HepG2 (cell line): Measurements from ENCODE around the gene ARHGAP26. TPM values are rescaled to one million over a fixed set of nuclear protein-coding genes. Genes with fewer than 3 reads are reported as not detected.

ENCODE experiments used
- ATAC-seq: fragments of 200-7000 bp; cut with Tn5 transposase; 3 replicates; pipeline ENCODE4 v1.9.1; 2020; ENCODE audit warnings: mild to moderate bottlenecking, moderate library complexity
- BruUV-seq: library from RNA; stranded (reverse); fragments of 400-500 nt; replicated peaks from 2 replicates; lab custom pipeline; 2021; lab: Mats Ljungman, UMichigan
- CTCF ChIA-PET: fragments of 300-600 bp; formaldehyde crosslinking; extraction: SDS; loops from one replicate; lab custom pipeline; 2021; ENCODE audit warnings: low total read pairs, inconsistent platforms, low intra/inter-chr PET ratio; lab: Yijun Ruan, JAX
- POLR2A ChIA-PET: fragments of 350-600 bp; sonication (Branson Sonifier 250); formaldehyde crosslinking; loops from one replicate; lab custom pipeline; 2020; ENCODE audit warnings: antibody characterized with exemption, inconsistent platforms; lab: Yijun Ruan, JAX
- DNase-seq: peaks from one replicate; pipeline ENCODE4 v3.0.0-alpha.2; 2015; ENCODE audit warnings: low spot score
- FAIRE-seq: peaks from 3 replicates; lab custom pipeline; 2011; peaks lifted over from hg19 to GRCh38; lab: Jason Lieb, UNC
- H2AFZ ChIP-seq: one replicate; pipeline ENCODE4 v1.6.1; 2011; ENCODE audit warnings: low read length, inconsistent platforms
- H3K27ac ChIP-seq: fragments of 300-600 bp; 3 replicates; pipeline ENCODE4 v1.8.0; 2011; ENCODE audit warnings: mixed run types, mild to moderate bottlenecking, mixed read lengths, low read length, inconsistent platforms; ENCODE audit not compliant: insufficient read depth; ENCODE audit errors: extremely low read length
- H3K27me3 ChIP-seq, 2 experiments: fragments of 200-600 bp in 1 of 2; 2 replicates in 1 of 2; 3 replicates in 1 of 2; pipeline versions ENCODE4 v1.6.0 to v1.8.0; 2011; ENCODE audit warnings: low read length in 2 of 2, mild to moderate bottlenecking in 2 of 2, moderate library complexity in 2 of 2, inconsistent platforms in 1 of 2; ENCODE audit not compliant: insufficient read depth in 2 of 2, control insufficient read depth in 1 of 2
- H3K36me3 ChIP-seq, 2 experiments: fragments of 200-600 bp in 1 of 2; replicated peaks in 1 of 2; 2 replicates in 1 of 2; 3 replicates in 1 of 2; pipeline versions ENCODE4 v1.5.1 to v1.8.0; 2011; ENCODE audit warnings: low read length in 2 of 2, inconsistent platforms in 1 of 2; ENCODE audit not compliant: insufficient read depth in 2 of 2, control insufficient read depth in 1 of 2
- H3K4me1 ChIP-seq: 2 replicates; pipeline ENCODE4 v1.5.1; 2012; ENCODE audit warnings: low read length, inconsistent platforms; ENCODE audit not compliant: insufficient read depth
- H3K4me2 ChIP-seq: 2 replicates; pipeline ENCODE4 v1.6.0; 2011; ENCODE audit warnings: low read depth, low read length, inconsistent platforms
- H3K4me3 ChIP-seq, 3 experiments: fragments of 200-600 bp in 1 of 3; sonication (generic), shearing (Covaris generic) in 1 of 3; replicated peaks in 1 of 3; 2 replicates each; pipeline ENCODE4 v1.5.1; 2011 to 2016; ENCODE audit warnings: low read length in 3 of 3, inconsistent platforms in 2 of 3, low read depth in 2 of 3, mild to moderate bottlenecking in 2 of 3, control low read depth in 1 of 3, mixed read lengths in 1 of 3; ENCODE audit not compliant: insufficient read depth in 1 of 3
- H3K79me2 ChIP-seq: one replicate; pipeline ENCODE4 v1.6.1; 2011; ENCODE audit warnings: low read length, inconsistent platforms; ENCODE audit not compliant: insufficient read depth
- H3K9ac ChIP-seq: 2 replicates; pipeline ENCODE4 v1.6.0; 2011; ENCODE audit warnings: mild to moderate bottlenecking, low read depth, low read length, inconsistent platforms; ENCODE audit not compliant: insufficient read depth
- H3K9me3 ChIP-seq: 2 replicates; pipeline ENCODE4 v1.5.1; 2012; ENCODE audit warnings: mild to moderate bottlenecking, low read length
- H4K20me1 ChIP-seq: 2 replicates; pipeline ENCODE4 v1.6.0; 2011; ENCODE audit warnings: inconsistent platforms, mild to moderate bottlenecking, low read length, moderate library complexity; ENCODE audit not compliant: insufficient read depth
- ARNTL ChIP-seq: sonication (generic); formaldehyde crosslinking; IDR thresholded peaks from 2 replicates; pipeline ENCODE4 v1.4.0; 2020; ENCODE audit warnings: mild to moderate bottlenecking, missing genetic modification reagents
- EZH2 ChIP-seq: conservative IDR thresholded peaks from 2 replicates; pipeline ENCODE4 v1.6.1; 2012; ENCODE audit warnings: mild to moderate bottlenecking, low read depth, low read length, moderate library complexity
- HOXA3 ChIP-seq: sonication (generic); formaldehyde crosslinking; IDR thresholded peaks from 2 replicates; pipeline ENCODE4 v1.5.0; 2020; ENCODE audit warnings: missing genetic modification reagents
- KDM4B ChIP-seq: sonication (generic); formaldehyde crosslinking; IDR thresholded peaks from 2 replicates; pipeline ENCODE4 v1.4.0; 2020; ENCODE audit warnings: missing genetic modification reagents
- MIER3 ChIP-seq: IDR thresholded peaks from 2 replicates; pipeline ENCODE4 v1.6.1; 2016; ENCODE audit warnings: missing compliant biosample characterization, borderline replicate concordance
- RFX1 ChIP-seq: fragments of 450-650 bp; IDR thresholded peaks from 2 replicates; pipeline ENCODE4 v1.6.1; 2017
- TAF15 ChIP-seq: fragments of 200-400 bp; formaldehyde crosslinking; IDR thresholded peaks from one replicate; pipeline ENCODE4 v1.6.1; 2018; ENCODE audit warnings: mild to moderate bottlenecking, low read depth, low read length; ENCODE audit not compliant: poor library complexity, severe bottlenecking
- ZKSCAN1 ChIP-seq: fragments of 150-350 bp; IDR thresholded peaks from 2 replicates; pipeline ENCODE4 v1.6.1; 2014; ENCODE audit warnings: low read length
- ZNF30 ChIP-seq: sonication (generic); formaldehyde crosslinking; IDR thresholded peaks from 2 replicates; pipeline ENCODE4 v1.5.0; 2020; ENCODE audit warnings: mild to moderate bottlenecking, missing genetic modification reagents
- WGBS: methylation state at CpG from one replicate; pipeline ENCODE4 v1.1.6; 2017; ENCODE audit warnings: low lambda C conversion rate; 5-methylcytosine and 5-hydroxymethylcytosine counted together
- in situ Hi-C: cut with HindIII; loops from 2 replicates; pipeline ENCODE4 v1.10.0; 2017; ENCODE audit warnings: low pct_unique_long_range_greater_than_20kb; ENCODE audit not compliant: extremely low pct_ligation_motif_present
- intact Hi-C: fragments of 100-400 bp; cut with micrococcal nuclease; formaldehyde crosslinking; loops from one replicate; pipeline ENCODE4 v1.10.0; 2022; ENCODE audit not compliant: unreplicated experiment
- polyA plus RNA-seq, 8 experiments: library from polyadenylated mRNA; depleted of rRNA in 3 of 8; stranded (reverse) in 7 of 8; unstranded in 1 of 8; fragments of >200 nt; fragmentation: Illumina TruSeq in 4 of 8; extraction: Trizol in 4 of 8; gene quantifications; 2 replicates each; pipeline versions ENCODE4 v1.2.1 to v1.2.3, GENCODE V29; 2011 to 2016; ENCODE audit warnings: low read depth in 4 of 8, missing spikeins in 1 of 8, mixed read lengths in 1 of 8; ENCODE audit not compliant: insufficient read depth in 1 of 8
- total RNA-seq, 5 experiments: library from RNA; depleted of rRNA; stranded (reverse); fragments of >200 nt; fragmentation: Illumina TruSeq; extraction: Trizol; gene quantifications; 2 replicates each; pipeline ENCODE4 v1.2.3, GENCODE V29; 2016; ENCODE audit warnings: low read depth in 1 of 5
- TF ChIP-seq, protein P1 (sequence below): sonication (generic); formaldehyde crosslinking; IDR thresholded peaks from 2 replicates; pipeline ENCODE4 v1.4.0; 2020; ENCODE audit warnings: mild to moderate bottlenecking, missing genetic modification reagents
- TF ChIP-seq, protein P2 (sequence below): sonication (generic); formaldehyde crosslinking; IDR thresholded peaks from 2 replicates; pipeline ENCODE4 v1.9.0; 2022; ENCODE audit warnings: low read depth, missing genetic modification reagents

ARHGAP26 gene
- total and polyA plus RNA-seq, 2 of the 13 experiments (the other 11 are each of a cell fraction or from before 2014, with no cell fraction given): 9.6 to 18.2 TPM

DNA sequence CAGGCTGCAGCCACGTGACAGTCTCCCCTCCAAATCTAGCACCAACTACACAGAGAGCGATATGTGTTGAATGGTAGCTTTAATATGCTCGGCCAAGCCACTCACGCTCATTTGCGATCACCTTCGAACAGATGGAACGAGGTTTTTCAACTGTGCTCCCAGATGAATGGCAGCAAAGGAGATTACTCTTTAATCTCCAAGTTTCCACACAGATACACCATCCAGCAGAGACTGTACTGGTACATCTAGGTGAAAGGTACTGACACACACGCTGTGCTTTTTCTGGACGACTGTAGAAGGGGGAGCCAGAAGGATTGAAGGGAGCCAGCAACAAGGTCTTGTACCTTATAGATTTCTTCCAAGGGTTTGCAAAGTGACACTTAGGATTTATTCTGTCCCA is 369.4 kb downstream of the ARHGAP26 start:
- 99% methylated on average over 9 of the region's 9 CpGs for WGBS
- BruUV-seq: no TSS peak
- Histone ChIP-seq H3K27me3 (no peaks in the 10 kb centered on the region), H3K27ac (no peak overlapping the region), H3K79me2 (no peaks in the 10 kb centered on the region), H3K9ac (no peak overlapping the region), H4K20me1 (no peaks in the 10 kb centered on the region), H3K4me3 (no peak overlapping the region), H3K4me1 (peaks cover 19% of the 10 kb centered on the region), H3K9me3 (no peaks in the 10 kb centered on the region), H3K4me2 (no peak overlapping the region), H3K36me3 (peaks cover 0 to 11% of the 10 kb centered on the region in 2 experiments; a peak in 3 of 5 replicates), H2AFZ (no peak overlapping the region)
- FAIRE-seq (no peak), DNase-seq (no peak), ATAC-seq (no peak)
- CTCF ChIA-PET: no interaction called here
- intact Hi-C loops: no loop called here
- POLR2A ChIA-PET: no interaction called here
- TF ChIP-seq HOXA3 (CRISPR knock-in tag): no peak
- TF ChIP-seq, protein P1, sequence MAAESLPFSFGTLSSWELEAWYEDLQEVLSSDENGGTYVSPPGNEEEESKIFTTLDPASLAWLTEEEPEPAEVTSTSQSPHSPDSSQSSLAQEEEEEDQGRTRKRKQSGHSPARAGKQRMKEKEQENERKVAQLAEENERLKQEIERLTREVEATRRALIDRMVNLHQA: no peak
- no peak for TF ChIP-seq KDM4B (CRISPR knock-in tag)
- TF ChIP-seq ZKSCAN1: no peak
- TF ChIP-seq ARNTL (CRISPR knock-in tag): no peak
- no peak for TF ChIP-seq ZNF30 (CRISPR knock-in tag)
- TF ChIP-seq, protein P2, sequence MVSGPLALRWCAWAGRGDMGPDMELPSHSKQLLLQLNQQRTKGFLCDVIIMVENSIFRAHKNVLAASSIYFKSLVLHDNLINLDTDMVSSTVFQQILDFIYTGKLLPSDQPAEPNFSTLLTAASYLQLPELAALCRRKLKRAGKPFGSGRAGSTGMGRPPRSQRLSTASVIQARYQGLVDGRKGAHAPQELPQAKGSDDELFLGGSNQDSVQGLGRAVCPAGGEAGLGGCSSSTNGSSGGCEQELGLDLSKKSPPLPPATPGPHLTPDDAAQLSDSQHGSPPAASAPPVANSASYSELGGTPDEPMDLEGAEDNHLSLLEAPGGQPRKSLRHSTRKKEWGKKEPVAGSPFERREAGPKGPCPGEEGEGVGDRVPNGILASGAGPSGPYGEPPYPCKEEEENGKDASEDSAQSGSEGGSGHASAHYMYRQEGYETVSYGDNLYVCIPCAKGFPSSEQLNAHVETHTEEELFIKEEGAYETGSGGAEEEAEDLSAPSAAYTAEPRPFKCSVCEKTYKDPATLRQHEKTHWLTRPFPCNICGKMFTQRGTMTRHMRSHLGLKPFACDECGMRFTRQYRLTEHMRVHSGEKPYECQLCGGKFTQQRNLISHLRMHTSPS (CRISPR knock-in tag): no peak
- TF ChIP-seq RFX1: no peak
- TF ChIP-seq MIER3 (CRISPR knock-in tag): no peak
- TF ChIP-seq TAF15: no peak
- TF ChIP-seq EZH2: no peak
- in situ Hi-C loops: no loop called here
